ENCODE results near the gene CCDC127. TPM values are rescaled to one million over a fixed set of nuclear protein-coding genes. Genes with fewer than 3 reads are reported as not detected.

The CCDC127 gene
- total and polyA plus RNA-seq, 12 donors, result 3.0 to 9.7 (median 6.5) TPM

- Histone ChIP-seq H3K4me1 (replicated peaks in 1 of 2) (no peaks in the 10 kb centered on the region), H3K4me3 (no peak overlapping the region), H3K27ac (no peak overlapping the region), H3K36me3 (replicated peaks in 1 of 2) (no peaks in the 10 kb centered on the region), H3K27me3 (no peaks in the 10 kb centered on the region), H3K9me3 (replicated peaks in 1 of 3) (no peaks in the 10 kb centered on the region)
- no peak for TF ChIP-seq POLR2A (IDR thresholded peaks at IDR 0.05)
- TF ChIP-seq CTCF (IDR thresholded peaks at IDR 0.05), result no peak
- intact Hi-C loops (cut with DNase I), result no loop called here
- DNase-seq, result no peak
- 94 to 96% (median 95%) methylated on average over 34 to 36 of the region's 36 CpGs for WGBS, 4 donors
Observed at GRCh38 chr5:194603-195209, 23.2 kb downstream of the CCDC127 start.

GRCh38 chr5:194102-194501 is 23.9 kb downstream of the CCDC127 start:
- no peak for TF ChIP-seq CTCF (IDR thresholded peaks at IDR 0.05)
- no peak for TF ChIP-seq POLR2A (IDR thresholded peaks at IDR 0.05)
- intact Hi-C loops (cut with DNase I), result no loop called here
- DNase-seq, result no peak
- Histone ChIP-seq H3K27me3 (no peaks in the 10 kb centered on the region), H3K9me3 (replicated peaks in 1 of 3) (no peaks in the 10 kb centered on the region), H3K4me1 (replicated peaks in 1 of 2) (no peaks in the 10 kb centered on the region), H3K36me3 (replicated peaks in 1 of 2) (no peaks in the 10 kb centered on the region), H3K4me3 (no peak overlapping the region), H3K27ac (no peak overlapping the region)
- WGBS, 4 donors, result 87 to 94% (median 90%) methylated on average over 15 of the region's 15 CpGs

DNA sequence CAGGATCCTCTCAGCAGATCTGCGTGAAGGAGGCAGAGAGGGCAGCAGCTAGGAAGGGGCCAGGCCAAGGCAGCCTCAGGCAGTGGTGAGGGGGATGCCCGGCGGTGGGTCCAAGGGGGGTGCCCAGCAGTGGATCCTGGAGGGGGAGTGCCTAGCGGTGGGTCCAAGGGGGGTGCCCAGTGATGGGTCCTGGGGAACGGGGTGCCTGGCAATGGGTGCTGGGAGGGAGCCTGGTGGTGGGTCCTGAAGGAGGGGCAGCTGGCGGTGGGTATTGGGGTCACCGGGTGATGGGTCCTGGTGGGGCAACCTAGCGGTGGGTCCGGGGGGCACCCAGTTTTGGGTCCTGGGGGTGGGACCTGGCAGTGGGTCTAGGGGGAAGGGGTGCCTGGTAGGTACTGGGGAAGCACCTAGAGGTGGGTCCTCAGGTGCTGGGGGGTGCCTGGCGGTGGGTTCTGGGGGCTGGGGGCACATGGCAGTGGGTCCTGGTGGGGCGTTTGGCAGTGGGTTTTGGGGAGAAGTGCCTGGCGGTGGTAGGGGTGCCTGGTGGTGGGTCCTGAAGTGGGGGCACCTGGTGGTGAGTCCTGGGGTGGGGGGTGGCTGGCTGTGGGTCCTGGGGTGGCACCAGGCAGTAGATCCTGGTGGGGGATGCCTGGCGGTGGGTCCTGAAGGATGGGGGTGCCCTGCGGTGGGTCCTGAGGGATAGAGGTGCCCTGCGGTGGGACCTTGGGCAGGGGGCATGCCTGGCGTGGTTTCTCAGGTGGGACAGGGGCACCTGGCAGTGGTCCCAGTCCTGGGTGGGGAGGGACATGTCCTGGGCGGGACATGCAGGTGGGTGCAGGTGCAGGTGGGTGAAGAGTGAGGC is 24.8 kb downstream of the CCDC127 start:
- no peak for TF ChIP-seq POLR2A (IDR thresholded peaks at IDR 0.05)
- TF ChIP-seq CTCF (IDR thresholded peaks at IDR 0.05), result no peak
- intact Hi-C loops (cut with DNase I), result no loop called here
- Histone ChIP-seq H3K36me3 (replicated peaks in 1 of 2) (no peaks in the 10 kb centered on the region), H3K27me3 (no peaks in the 10 kb centered on the region), H3K27ac (no peak overlapping the region), H3K4me1 (replicated peaks in 1 of 2) (peaks cover 0 to 2% of the 10 kb centered on the region in 2 donors), H3K4me3 (no peak overlapping the region), H3K9me3 (replicated peaks in 1 of 3) (no peaks in the 10 kb centered on the region)
- no peak for DNase-seq
- WGBS, 4 donors, result 84 to 87% (median 86%) methylated on average over 9 to 17 of the region's 17 CpGs

DNA sequence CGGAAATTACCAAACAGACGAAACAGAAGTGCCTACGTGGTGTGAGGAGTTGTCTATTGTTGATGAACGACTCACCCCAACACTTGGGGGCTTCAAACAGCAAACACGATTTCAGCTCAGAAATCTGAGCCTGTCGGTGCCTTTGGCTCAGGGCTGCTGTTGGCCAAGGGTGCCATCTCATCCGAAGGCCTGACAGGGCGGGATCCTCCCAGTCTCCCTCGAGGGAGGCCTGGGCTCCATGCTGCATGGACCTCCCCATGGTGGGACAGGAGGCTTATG is 25.3 kb downstream of the CCDC127 start:
- Histone ChIP-seq H3K27me3 (no peaks in the 10 kb centered on the region), H3K9me3 (replicated peaks in 1 of 3) (no peaks in the 10 kb centered on the region), H3K4me3 (no peak overlapping the region), H3K27ac (no peak overlapping the region), H3K36me3 (replicated peaks in 1 of 2) (no peaks in the 10 kb centered on the region), H3K4me1 (replicated peaks in 1 of 2) (peaks cover 0 to 6% of the 10 kb centered on the region in 2 donors)
- DNase-seq, result no peak
- TF ChIP-seq CTCF (IDR thresholded peaks at IDR 0.05), result no peak
- intact Hi-C loops (cut with DNase I), result no loop called here
- 81 to 91% (median 83%) methylated on average over 9 of the region's 9 CpGs for WGBS, 4 donors
